Loucy (cell line): ENCODE data around the gene IGF2BP3.

Experiments
- H2AFZ ChIP-seq: fragments of 200-600 bp; sonication (generic); 2 replicates; pipeline ENCODE4 v1.6.0; 2016; ENCODE audit warnings: antibody characterized with exemption, mild to moderate bottlenecking, low read length, moderate library complexity
- H3F3A ChIP-seq: fragments of 200-600 bp; 2 replicates; pipeline ENCODE4 v1.6.0; 2016; ENCODE audit warnings: antibody characterized with exemption, low read depth, mild to moderate bottlenecking
- H3K27me3 ChIP-seq: fragments of 200-600 bp; sonication (generic); 2 replicates; pipeline ENCODE4 v1.6.1; 2014; ENCODE audit warnings: low read length, mild to moderate bottlenecking; ENCODE audit not compliant: insufficient read depth, poor library complexity, severe bottlenecking
- H3K36me3 ChIP-seq: fragments of 200-600 bp; sonication (generic); 2 replicates; pipeline ENCODE4 v1.6.1; 2016; ENCODE audit warnings: low read length; ENCODE audit not compliant: insufficient read depth
- H3K4me1 ChIP-seq: fragments of 200-600 bp; sonication (generic); 2 replicates; pipeline ENCODE4 v1.5.1; 2014; ENCODE audit warnings: low read length, mild to moderate bottlenecking; ENCODE audit not compliant: insufficient read depth, poor library complexity, severe bottlenecking
- H3K4me2 ChIP-seq: fragments of 200-600 bp; sonication (generic); 2 replicates; pipeline ENCODE4 v1.6.0; 2014; ENCODE audit warnings: antibody characterized with exemption, low read length, low read depth, mild to moderate bottlenecking; ENCODE audit not compliant: poor library complexity, severe bottlenecking
- H3K4me3 ChIP-seq: fragments of 200-600 bp; sonication (generic); 2 replicates; pipeline ENCODE4 v1.5.1; 2014; ENCODE audit warnings: low read length, mild to moderate bottlenecking, mixed read lengths; ENCODE audit not compliant: poor library complexity, severe bottlenecking
- H3K79me2 ChIP-seq: fragments of 200-600 bp; sonication (generic); 2 replicates; pipeline ENCODE4 v1.6.1; 2014; ENCODE audit warnings: low read length; ENCODE audit not compliant: insufficient read depth
- H3K9ac ChIP-seq: fragments of 200-600 bp; sonication (generic); 2 replicates; pipeline ENCODE4 v1.6.0; 2014; ENCODE audit warnings: mild to moderate bottlenecking, low read depth, low read length, moderate library complexity; ENCODE audit not compliant: poor library complexity, severe bottlenecking
- H3K9me2 ChIP-seq: fragments of 200-600 bp; sonication (generic); replicated peaks from 2 replicates; pipeline ENCODE4 v1.6.1; 2016; ENCODE audit warnings: low read depth, low read length, mixed read lengths
- H3K9me3 ChIP-seq: fragments of 200-600 bp; sonication (generic); 2 replicates; pipeline ENCODE4 v1.6.1; 2014; ENCODE audit warnings: mild to moderate bottlenecking, antibody characterized with exemption, low read length, low read depth; ENCODE audit not compliant: insufficient read depth
- H4K20me1 ChIP-seq: fragments of 200-600 bp; sonication (generic); 2 replicates; pipeline ENCODE4 v1.6.0; 2014; ENCODE audit warnings: antibody characterized with exemption, low read length, mild to moderate bottlenecking; ENCODE audit not compliant: insufficient read depth, poor library complexity, severe bottlenecking
- CTCF ChIP-seq: fragments of 200-600 bp; sonication (generic); conservative IDR thresholded peaks from 2 replicates; pipeline ENCODE4 v1.5.1; 2014; ENCODE audit warnings: mild to moderate bottlenecking, antibody characterized with exemption, low read length
- EZH2phosphoT487 ChIP-seq: fragments of 200-600 bp; IDR thresholded peaks from 2 replicates; pipeline ENCODE4 v1.6.1; 2018; ENCODE audit warnings: antibody characterized with exemption, mild to moderate bottlenecking, moderate library complexity, borderline replicate concordance

IGF2BP3 gene

GRCh38 chr7:23357190-23358093 is 112.8 kb downstream of the IGF2BP3 start:
- Histone ChIP-seq H3K4me3 (no peak overlapping the region), H3K4me2 (peak overlapping the region; percentile 9)

GRCh38 chr7:23356726-23357125 is 113.6 kb downstream of the IGF2BP3 start:
- no peak for TF ChIP-seq CTCF
- no peak for TF ChIP-seq EZH2phosphoT487
- Histone ChIP-seq H3K9ac (no peak overlapping the region), H3K9me3 (no peaks in the 10 kb centered on the region), H3F3A (no peaks in the 10 kb centered on the region), H2AFZ (no peak overlapping the region), H4K20me1 (no peaks in the 10 kb centered on the region), H3K36me3 (no peaks in the 10 kb centered on the region), H3K27me3 (no peaks in the 10 kb centered on the region), H3K9me2 (no peaks in the 10 kb centered on the region), H3K4me1 (peaks cover 5% of the 10 kb centered on the region), H3K79me2 (no peaks in the 10 kb centered on the region), H3K4me2 (no peak overlapping the region), H3K4me3 (no peak overlapping the region)

More at GRCh38 chr7:23357190-23358093, 112.8 kb downstream of the IGF2BP3 start:
- no peak overlapping the region for H3K9ac ChIP-seq
- no peaks in the 10 kb centered on the region for H4K20me1 ChIP-seq
- H3K36me3 ChIP-seq: no peaks in the 10 kb centered on the region
- peaks cover 5% of the 10 kb centered on the region for H3K4me1 ChIP-seq
- H3K9me2 ChIP-seq: no peaks in the 10 kb centered on the region
- 0 out of 2 replicates have a peak overlapping the region, but pooled peaks have one; percentile 31 for H2AFZ ChIP-seq
- TF ChIP-seq CTCF (peak; percentile 59), EZH2phosphoT487 (no peak)
- no peaks in the 10 kb centered on the region for H3K27me3 ChIP-seq
- no peaks in the 10 kb centered on the region for H3K79me2 ChIP-seq
- no peaks in the 10 kb centered on the region for H3K9me3 ChIP-seq
- no peaks in the 10 kb centered on the region for H3F3A ChIP-seq

- Histone ChIP-seq H3K4me2 (no peak overlapping the region), H3K4me1 (peaks cover 5% of the 10 kb centered on the region), H3K27me3 (no peaks in the 10 kb centered on the region)
Observed at GRCh38 chr7:23356168-23356567, 114.1 kb downstream of the IGF2BP3 start.

More at GRCh38 chr7:23356168-23356567, 114.1 kb downstream of the IGF2BP3 start:
- Histone ChIP-seq H3K9me2 (no peaks in the 10 kb centered on the region), H3K9me3 (no peaks in the 10 kb centered on the region), H3K9ac (no peak overlapping the region), H3F3A (no peaks in the 10 kb centered on the region), H3K36me3 (no peaks in the 10 kb centered on the region), H3K4me3 (no peak overlapping the region), H2AFZ (no peak overlapping the region), H4K20me1 (no peaks in the 10 kb centered on the region), H3K79me2 (no peaks in the 10 kb centered on the region)
- TF ChIP-seq EZH2phosphoT487 (no peak), CTCF (no peak)
